Myocyte (in vitro differentiated cells): ENCODE results near the gene CNN2. TPM values are rescaled to one million over a fixed set of nuclear protein-coding genes. Genes with fewer than 3 reads are reported as not detected.

Source experiments
- DNase-seq: peaks from one replicate; pipeline ENCODE4 v3.0.0-alpha.2; 2012; ENCODE audit warnings: low read depth
- total RNA-seq: library from RNA; depleted of rRNA; stranded (reverse); fragments of >200 nt; gene quantifications from 2 replicates; pipeline ENCODE4 v1.2.3, GENCODE V29; 2014

The CNN2 gene
- total RNA-seq, 1 donor from 2014 or later = 88.1 TPM

- no peak for DNase-seq
Observed at GRCh38 chr19:1064661-1065605, 38.5 kb downstream of the CNN2 start.

- no peak for DNase-seq
Observed at GRCh38 chr19:1065606-1066109, 39.2 kb downstream of the CNN2 start.

DNA sequence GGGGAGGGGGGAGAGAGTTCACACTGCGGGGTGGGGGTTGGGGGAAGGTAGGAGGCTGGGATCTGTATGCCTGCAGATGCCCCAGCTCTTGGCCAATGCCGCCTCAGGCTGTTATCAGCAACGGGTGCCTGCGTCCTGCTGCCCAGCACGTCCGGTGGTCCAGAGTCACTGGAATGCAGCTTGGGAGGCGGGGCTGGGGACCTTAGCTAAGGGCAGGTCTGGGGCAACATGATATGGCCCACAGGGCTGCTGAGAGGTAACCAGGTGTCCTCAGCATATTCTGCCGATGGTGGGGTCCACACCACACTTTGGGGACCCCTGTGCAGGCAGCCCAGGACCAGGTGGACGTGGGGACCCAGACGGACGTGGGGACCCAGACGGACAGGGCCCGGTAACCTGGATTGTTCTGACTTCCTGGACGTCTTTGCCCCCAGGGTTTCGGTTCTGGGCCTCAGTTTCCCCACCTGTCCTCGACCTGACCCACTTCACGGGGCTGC is 39.9 kb downstream of the CNN2 start:
- no peak for DNase-seq

- DNase-seq = no peak
Observed at GRCh38 chr19:1066748-1067340, 40.4 kb downstream of the CNN2 start, which contains the start of gene ARHGAP45. TSS of gene ARHGAP45 (plus strand) at chr19:1067167. CDS start at chr19:1067406, 239 bp downstream.

- no peak for DNase-seq
Observed at GRCh38 chr19:1067341-1067957, 41.0 kb downstream of the CNN2 start.

DNA sequence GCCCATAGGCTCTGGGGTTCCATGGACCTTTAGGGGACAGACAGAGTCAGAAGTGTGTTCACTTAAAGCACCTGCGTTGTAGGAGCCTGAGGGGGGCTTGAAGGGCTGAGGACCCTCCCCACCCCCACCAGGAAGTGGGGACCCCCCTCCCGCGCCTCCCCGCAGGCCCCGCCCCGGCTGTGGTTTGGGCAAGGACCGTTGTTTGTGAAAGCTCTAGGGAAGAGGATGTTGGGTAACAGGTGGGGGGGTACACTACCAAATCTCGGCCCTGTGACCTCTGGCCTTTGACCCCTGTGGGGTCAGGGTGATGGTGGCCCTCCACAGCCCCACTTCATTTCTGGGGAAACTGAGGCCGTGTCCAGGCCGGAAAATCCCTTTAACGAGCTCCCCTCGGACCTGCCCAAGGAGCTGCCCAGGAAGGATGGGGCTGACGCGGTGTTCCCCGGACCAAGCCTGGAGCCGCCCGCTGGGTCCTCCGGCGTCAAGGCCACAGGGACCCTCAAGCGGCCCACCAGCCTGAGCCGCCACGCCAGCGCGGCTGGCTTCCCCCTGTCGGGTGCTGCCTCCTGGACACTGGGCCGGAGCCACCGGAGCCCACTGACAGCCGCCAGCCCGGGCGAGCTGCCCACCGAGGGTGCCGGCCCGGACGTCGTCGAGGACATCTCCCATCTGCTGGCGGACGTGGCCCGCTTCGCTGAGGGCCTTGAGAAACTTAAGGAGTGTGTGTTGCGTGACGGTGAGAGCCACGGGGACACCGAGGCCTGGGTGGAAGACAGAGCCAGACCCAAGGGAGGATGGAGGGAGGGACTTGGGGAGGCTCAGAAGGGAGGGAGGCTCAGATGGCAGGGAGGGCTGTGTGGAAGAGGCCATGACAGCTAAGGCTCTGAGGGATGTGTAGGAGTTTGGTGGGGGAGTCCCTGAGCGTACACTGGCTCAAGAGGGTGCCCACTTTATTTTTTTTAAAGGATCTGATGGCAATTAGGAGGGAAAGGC is 41.9 kb downstream of the CNN2 start:
- no peak for DNase-seq

GRCh38 chr19:1069009-1069779 is 42.8 kb downstream of the CNN2 start:
- no peak for DNase-seq

GRCh38 chr19:1070576-1070930 is 44.1 kb downstream of the CNN2 start:
- DNase-seq = no peak

DNA sequence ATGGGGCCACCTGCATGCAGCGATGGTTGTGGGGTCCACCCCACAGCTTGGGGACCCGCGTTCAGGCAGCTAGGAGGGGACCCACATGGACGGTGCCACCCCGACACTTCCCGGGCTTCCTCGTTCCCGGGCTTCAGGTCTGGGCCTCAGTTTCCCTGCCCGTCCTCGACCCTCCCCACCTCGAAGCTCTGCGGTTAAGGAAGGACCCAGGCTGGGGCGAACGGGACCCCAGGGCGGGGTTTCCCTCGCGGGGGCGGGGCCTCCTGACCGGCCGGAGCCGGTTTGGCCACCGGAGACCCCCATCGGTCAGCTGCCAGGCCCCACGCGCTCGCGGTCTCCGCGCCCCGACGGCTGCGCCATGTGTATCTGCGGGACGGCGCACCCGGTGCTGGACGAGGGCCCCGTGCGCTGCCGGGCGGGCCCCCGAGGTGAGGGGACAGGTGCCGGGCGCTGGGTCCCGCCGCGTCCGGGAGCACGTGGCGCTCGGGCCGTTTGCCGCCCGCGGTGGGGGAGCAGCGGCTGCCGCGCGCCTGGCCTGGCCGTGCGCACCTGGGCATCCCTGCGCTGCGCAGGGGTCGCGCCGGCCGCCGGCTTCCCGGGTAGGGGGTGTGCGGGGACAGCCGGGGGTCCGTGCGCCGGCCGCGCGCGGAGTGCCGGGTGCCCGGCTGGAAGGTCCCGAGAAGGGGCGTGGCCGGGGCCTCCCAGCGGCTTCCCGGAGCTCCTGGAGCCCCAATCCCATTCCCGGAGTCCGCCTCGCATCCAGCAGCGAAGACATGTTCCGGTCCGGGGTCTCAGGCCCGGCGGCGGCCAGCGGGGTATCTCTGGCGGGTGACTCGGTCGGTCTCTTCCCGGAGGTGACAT is 44.8 kb downstream of the CNN2 start:
- DNase-seq = no peak

- no peak for DNase-seq
Observed at GRCh38 chr19:1072371-1073015, 46.1 kb downstream of the CNN2 start.

DNA sequence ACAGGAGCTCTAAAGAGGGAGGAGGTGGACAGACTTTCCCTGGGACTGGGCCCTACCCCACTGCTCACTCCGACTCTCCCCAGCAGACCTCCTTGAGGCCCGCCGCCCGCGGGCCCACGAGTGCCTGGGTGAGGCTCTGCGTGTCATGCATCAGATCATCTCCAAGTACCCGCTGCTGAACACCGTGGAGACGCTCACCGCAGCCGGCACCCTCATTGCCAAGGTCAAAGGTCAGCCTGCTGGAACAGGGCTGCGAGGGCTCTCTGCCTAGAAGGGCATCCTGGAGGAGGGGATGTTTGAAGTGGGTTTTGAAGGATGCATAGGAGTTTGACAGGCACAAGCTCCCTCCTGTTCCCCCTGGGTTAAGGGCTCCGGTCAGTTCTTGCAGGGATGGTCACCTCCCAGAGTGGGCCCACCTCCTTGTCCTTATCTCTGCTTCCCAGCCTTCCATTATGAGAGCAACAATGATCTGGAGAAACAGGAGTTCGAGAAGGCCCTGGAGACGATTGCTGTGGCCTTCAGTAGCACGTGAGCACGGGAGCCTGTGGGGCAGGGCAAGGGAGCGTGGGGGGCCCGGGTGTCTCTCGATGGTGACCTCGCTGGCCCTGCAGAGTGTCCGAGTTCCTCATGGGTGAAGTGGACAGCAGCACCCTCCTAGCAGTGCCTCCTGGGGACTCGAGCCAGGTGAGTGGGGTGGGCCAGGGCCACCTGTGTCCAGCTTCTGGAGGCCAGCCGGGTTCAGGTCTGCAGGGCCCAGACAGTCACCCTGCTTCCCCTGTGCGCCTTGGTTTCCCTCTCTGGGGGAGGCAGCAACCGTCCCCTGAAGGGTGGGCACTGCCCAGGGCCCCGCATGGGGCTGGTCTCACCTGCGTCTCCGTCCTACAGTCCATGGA is 46.9 kb downstream of the CNN2 start:
- DNase-seq = no peak

- DNase-seq = no peak
Observed at GRCh38 chr19:1073956-1074517, 47.6 kb downstream of the CNN2 start.

DNA sequence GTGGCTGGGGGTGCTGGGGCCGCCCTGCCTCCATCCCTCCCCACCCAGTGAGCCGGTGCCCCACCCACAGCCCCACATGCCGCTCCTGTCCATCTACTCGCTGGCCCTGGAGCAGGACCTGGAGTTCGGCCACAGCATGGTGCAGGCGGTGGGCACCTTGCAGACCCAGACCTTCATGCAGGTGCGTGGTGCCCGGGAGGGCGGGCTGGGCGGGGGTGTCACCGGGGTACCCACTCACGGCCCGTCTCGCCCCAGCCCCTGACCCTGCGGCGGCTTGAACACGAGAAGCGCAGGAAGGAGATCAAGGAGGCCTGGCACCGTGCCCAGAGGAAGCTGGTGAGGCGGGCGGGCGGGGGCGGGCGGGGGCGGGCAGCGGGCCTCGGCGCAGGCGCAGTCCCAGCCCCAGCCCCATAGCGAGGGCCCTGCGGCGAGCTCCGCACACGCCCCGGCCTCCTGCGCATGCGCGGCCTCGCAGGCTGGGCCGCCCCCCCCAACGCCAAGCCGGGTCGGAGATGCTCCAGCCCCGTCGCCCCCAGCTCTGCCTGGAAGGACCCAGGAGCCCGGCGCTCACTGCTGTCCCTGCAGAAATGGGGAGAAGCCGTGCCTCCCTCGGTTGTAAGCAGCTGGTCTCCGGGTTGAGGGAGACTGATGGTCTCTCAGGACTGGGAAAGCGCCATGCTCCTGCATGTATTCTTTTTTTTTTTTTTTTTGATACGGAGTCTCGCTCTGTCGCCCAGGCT is 48.3 kb downstream of the CNN2 start:
- no peak for DNase-seq

DNA sequence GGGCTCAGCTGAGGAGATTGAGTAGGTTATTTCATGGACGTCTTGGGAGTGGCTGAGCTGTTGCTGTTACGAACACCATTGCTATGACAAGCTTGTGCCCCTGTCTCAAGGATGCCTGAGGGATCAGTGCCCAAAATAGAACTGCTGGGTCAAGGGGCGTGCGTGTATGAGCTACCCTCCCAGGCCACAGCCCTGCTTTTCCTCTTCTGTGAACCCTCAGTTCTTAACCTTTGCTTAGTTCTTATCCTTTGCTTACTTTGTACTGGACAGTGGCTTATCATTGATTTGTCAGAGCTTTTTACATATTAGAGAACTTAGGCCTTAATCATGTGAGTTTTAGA is 49.6 kb downstream of the CNN2 start:
- DNase-seq = no peak

DNA sequence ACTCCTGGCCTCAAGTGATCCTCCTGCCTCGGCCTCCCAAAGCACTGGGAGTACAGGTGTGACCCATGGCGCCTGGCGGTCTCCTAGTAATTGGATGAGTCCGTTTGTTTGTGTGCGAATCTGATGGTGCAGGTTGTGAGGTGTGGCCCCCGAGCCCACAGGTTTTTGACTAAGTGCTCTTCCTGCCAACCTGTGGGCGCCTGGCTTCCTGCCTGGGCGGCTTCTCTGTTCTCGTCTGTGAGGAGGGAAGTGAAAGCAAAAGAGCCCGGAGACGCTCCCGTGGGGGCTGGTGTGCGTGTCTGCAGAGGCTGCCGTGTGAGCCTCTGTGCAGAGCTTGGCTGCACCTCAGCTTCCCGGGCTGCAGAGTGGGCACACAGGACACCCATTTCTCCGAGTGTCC is 50.5 kb downstream of the CNN2 start:
- DNase-seq = no peak

GRCh38 chr19:1079566-1080111 is 53.2 kb downstream of the CNN2 start:
- no peak for DNase-seq
